ENCODE data around the gene PLXNB2.

The PLXNB2 gene

GRCh38 chr22:50269970-50270665 is 37.3 kb downstream of the PLXNB2 start, which contains the start of gene MAPK11 (continued):
- TF ChIP-seq ZNF510 (tag by site-specific recombination; IDR thresholded peaks at IDR 0.05; ENCODE audit: insufficient replicate concordance) (no peak), ZBTB49 (tag by site-specific recombination; IDR thresholded peaks at IDR 0.05; ENCODE audit: low read depth) (no peak), ZBTB10 (tag by site-specific recombination; IDR thresholded peaks at IDR 0.05) (peak; percentile 41; the same call in 1 of the 2 replicates), ZNF341 (tag by site-specific recombination; IDR thresholded peaks at IDR 0.05; ENCODE audit: low read depth) (peak; percentile 55), ZNF654 (tag by site-specific recombination; IDR thresholded peaks at IDR 0.05; ENCODE audit: low read depth) (no peak), ZNF37A (tag by site-specific recombination; IDR thresholded peaks at IDR 0.05) (no peak), ZSCAN30 (tag by site-specific recombination; IDR thresholded peaks at IDR 0.05) (no peak), INSM2 (tag by site-specific recombination; IDR thresholded peaks at IDR 0.05) (no peak), BCL6B (tag by site-specific recombination; IDR thresholded peaks at IDR 0.05) (no peak), ZNF660 (tag by site-specific recombination; IDR thresholded peaks at IDR 0.05) (no peak), ZNF292 (tag by site-specific recombination; IDR thresholded peaks at IDR 0.05; ENCODE audit: borderline replicate concordance, low read depth) (no peak), ZNF214 (tag by site-specific recombination; IDR thresholded peaks at IDR 0.05; ENCODE audit: borderline replicate concordance) (no peak), ZNF548 (tag by site-specific recombination; IDR thresholded peaks at IDR 0.05) (no peak), ATF2 (tag by site-specific recombination; IDR thresholded peaks at IDR 0.05; ENCODE audit: low read depth) (no peak), AEBP2 (tag by site-specific recombination; IDR thresholded peaks at IDR 0.05; ENCODE audit: borderline replicate concordance) (no peak), ZNF571 (tag by site-specific recombination; IDR thresholded peaks at IDR 0.05) (no peak), ZFHX2 (tag by site-specific recombination; conservative IDR thresholded peaks at IDR 0.05) (peak; percentile 65), ZNF777 (tag by site-specific recombination; IDR thresholded peaks at IDR 0.05; ENCODE audit: borderline replicate concordance) (no peak), ZNF24 (tag by site-specific recombination; IDR thresholded peaks at IDR 0.05) (no peak), ELK4 (IDR thresholded peaks at IDR 0.05; ENCODE audit: borderline replicate concordance, low read depth, low read length) (no peak), ZNF324 (tag by site-specific recombination; IDR thresholded peaks at IDR 0.05) (no peak), ZNF16 (tag by site-specific recombination; IDR thresholded peaks at IDR 0.05; ENCODE audit: low read depth) (no peak), ZBTB7A (tag by site-specific recombination; IDR thresholded peaks at IDR 0.05; ENCODE audit: low read depth) (no peak), ZNF362 (tag by site-specific recombination; IDR thresholded peaks at IDR 0.05) (no peak), KLF1 (tag by site-specific recombination; IDR thresholded peaks at IDR 0.05) (peak; percentile 73), ZEB2 (tag by site-specific recombination; IDR thresholded peaks at IDR 0.05) (no peak)

Measured in HEK293 (cell line).